T-helper 2 cell treated with Interferon-gamma antibody and Interleukin-4, amounts not matched to agents 5 μg/mL and 100 μg/mL, for 36 hours (primary cell): ENCODE results near the gene PLA2G4A.

ENCODE experiments used
- DNase-seq: peaks from one replicate; pipeline ENCODE4 v3.0.0; 2021; ENCODE audit warnings: low spot score
- H3K27ac Mint-ChIP-seq: one replicate; pipeline ENCODE4 v1.8.0; 2021; ENCODE audit warnings: mild to moderate bottlenecking, mixed read lengths
- H3K27me3 Mint-ChIP-seq: one replicate; pipeline ENCODE4 v1.8.0; 2021; ENCODE audit warnings: low read depth, mixed read lengths
- H3K36me3 Mint-ChIP-seq: one replicate; pipeline ENCODE4 v1.8.0; 2021; ENCODE audit warnings: low read depth, mixed read lengths
- H3K4me1 Mint-ChIP-seq: one replicate; pipeline ENCODE4 v1.8.0; 2021; ENCODE audit warnings: low read depth, mixed read lengths
- H3K4me3 Mint-ChIP-seq: one replicate; pipeline ENCODE4 v1.8.0; 2022; ENCODE audit warnings: mild to moderate bottlenecking, moderate library complexity, mixed read lengths
- H3K9me3 Mint-ChIP-seq: one replicate; pipeline ENCODE4 v1.8.0; 2021; ENCODE audit warnings: mixed read lengths

Gene PLA2G4A

DNA sequence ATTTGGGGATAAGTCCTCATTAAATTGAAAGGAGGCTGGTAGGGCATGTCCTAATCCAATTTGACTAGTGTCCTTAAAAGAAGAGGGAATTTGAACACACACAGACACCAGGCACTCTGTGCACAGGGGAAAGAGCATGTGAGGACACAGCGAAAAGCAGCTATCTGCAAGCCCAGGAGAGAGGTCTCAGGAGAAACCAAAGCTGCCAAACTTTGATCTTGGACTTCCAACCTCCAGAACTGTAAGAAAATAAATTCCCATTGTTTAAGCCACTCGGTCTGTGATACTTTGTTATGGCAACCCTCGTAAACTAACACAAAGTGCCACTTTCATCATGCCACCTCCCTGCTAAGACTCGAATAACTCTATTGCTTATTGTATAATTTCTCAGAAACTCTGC, 13.8 kb downstream of the PLA2G4A start:
- no peak for DNase-seq
- H3K4me1 Mint-ChIP-seq = peaks cover 17% of the 10 kb centered on the region
- H3K9me3 Mint-ChIP-seq = no peaks in the 10 kb centered on the region
- H3K27ac Mint-ChIP-seq = no peak overlapping the region
- H3K27me3 Mint-ChIP-seq = no peaks in the 10 kb centered on the region
- H3K36me3 Mint-ChIP-seq = no peaks in the 10 kb centered on the region
- H3K4me3 Mint-ChIP-seq = no peak overlapping the region

- H3K4me1 Mint-ChIP-seq = peaks cover 14% of the 10 kb centered on the region
- H3K27me3 Mint-ChIP-seq = no peaks in the 10 kb centered on the region
These were observed 14.5 kb downstream of the PLA2G4A start for GRCh38 chr1:186843226-186843625.

GRCh38 chr1:186843931-186844330, 15.2 kb downstream of the PLA2G4A start:
- peaks cover 12% of the 10 kb centered on the region for H3K4me1 Mint-ChIP-seq
- H3K27me3 Mint-ChIP-seq = no peaks in the 10 kb centered on the region
- no peak for DNase-seq
- no peaks in the 10 kb centered on the region for H3K36me3 Mint-ChIP-seq
- H3K27ac Mint-ChIP-seq = no peak overlapping the region
- H3K4me3 Mint-ChIP-seq = no peak overlapping the region
- H3K9me3 Mint-ChIP-seq = no peaks in the 10 kb centered on the region

More at GRCh38 chr1:186843226-186843625, 14.5 kb downstream of the PLA2G4A start:
- no peaks in the 10 kb centered on the region for H3K9me3 Mint-ChIP-seq
- H3K27ac Mint-ChIP-seq = no peak overlapping the region
- H3K36me3 Mint-ChIP-seq = no peaks in the 10 kb centered on the region
- DNase-seq = no peak
- H3K4me3 Mint-ChIP-seq = no peak overlapping the region

GRCh38 chr1:186845576-186846210, 16.9 kb downstream of the PLA2G4A start:
- H3K4me3 Mint-ChIP-seq = no peak overlapping the region

DNA sequence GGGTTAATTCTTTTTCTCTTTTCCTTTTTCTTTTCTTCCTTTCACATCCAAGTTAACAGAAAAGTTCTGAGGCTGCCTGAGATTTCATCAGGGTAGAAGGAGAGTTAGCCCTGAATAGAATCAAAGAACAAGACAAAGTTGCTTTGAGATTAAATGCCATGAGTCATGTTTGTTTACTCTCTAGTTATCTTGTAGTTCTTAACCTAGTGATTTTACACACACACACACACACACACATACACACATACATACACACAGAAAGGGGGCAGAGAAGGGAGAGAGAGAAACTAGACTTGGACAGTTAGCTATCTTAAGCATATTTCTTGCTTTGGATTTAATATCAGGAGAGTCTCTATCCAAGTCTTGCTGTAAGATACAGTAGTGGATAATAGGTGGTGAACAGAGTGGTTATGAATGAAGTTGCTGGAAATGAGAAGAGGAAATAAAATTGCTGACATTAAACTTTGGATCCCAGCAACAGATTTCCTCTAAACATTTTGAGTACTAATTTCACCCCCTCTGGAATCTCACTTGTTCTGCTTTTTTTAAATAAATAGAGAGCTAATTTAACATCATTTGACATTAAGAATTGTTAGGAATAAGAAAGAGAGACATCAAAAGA, 19.9 kb downstream of the PLA2G4A start:
- Mint-ChIP-seq H3K4me3 (no peak overlapping the region), H3K27ac (no peak overlapping the region), H3K4me1 (peaks cover 10% of the 10 kb centered on the region), H3K36me3 (no peaks in the 10 kb centered on the region), H3K27me3 (no peaks in the 10 kb centered on the region), H3K9me3 (no peaks in the 10 kb centered on the region)
- DNase-seq = no peak

More at GRCh38 chr1:186845576-186846210, 16.9 kb downstream of the PLA2G4A start:
- Mint-ChIP-seq H3K27me3 (no peaks in the 10 kb centered on the region), H3K27ac (no peak overlapping the region), H3K9me3 (no peaks in the 10 kb centered on the region), H3K36me3 (no peaks in the 10 kb centered on the region), H3K4me1 (peaks cover 10% of the 10 kb centered on the region)
- DNase-seq = no peak

DNA sequence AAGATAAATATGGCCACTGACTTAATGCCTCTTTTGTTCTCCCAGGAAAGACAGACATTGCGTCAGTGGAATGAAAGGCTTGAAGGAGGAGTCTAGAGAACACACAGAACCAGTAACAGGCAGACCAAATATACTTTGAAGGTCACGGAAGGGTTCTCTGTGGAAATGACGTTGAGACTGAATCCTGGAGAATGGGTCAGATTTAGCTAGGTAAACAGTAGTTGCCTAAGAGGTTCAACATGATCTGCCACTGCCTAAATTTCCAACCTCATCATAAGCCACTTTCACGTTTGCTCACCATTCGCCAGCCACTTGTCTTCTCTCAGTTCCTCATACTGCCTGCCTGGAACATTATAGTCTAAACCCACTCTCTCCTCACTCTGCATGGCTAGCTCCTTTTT, 20.5 kb downstream of the PLA2G4A start:
- no peak overlapping the region for H3K4me3 Mint-ChIP-seq
- H3K9me3 Mint-ChIP-seq = no peaks in the 10 kb centered on the region

DNA sequence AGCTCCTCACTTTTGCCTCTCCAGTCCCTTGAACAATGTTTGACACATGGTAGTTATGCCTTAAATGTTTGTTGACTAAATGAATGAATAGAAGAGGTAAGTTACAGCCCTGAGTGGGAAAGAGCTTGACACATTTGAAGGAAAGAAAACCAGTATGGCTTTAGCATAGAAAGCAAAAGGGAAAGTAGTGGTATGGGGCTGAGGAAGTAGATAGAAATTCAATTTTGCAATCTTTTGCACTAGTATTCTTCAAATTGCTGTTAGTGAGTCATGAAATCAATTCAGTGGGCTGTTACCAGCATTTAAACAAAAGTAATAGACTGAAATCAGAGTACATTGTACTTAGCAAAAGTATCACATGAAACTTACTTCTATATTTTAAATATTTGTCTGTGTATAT, 21.1 kb downstream of the PLA2G4A start:
- peaks cover 12% of the 10 kb centered on the region for H3K4me1 Mint-ChIP-seq
- H3K4me3 Mint-ChIP-seq = no peak overlapping the region
- H3K27ac Mint-ChIP-seq = no peak overlapping the region
- H3K27me3 Mint-ChIP-seq = peaks cover 3% of the 10 kb centered on the region
- no peak for DNase-seq
- H3K36me3 Mint-ChIP-seq = no peaks in the 10 kb centered on the region
- no peaks in the 10 kb centered on the region for H3K9me3 Mint-ChIP-seq

More for the DNA sequence above, 20.5 kb downstream of the PLA2G4A start:
- no peak overlapping the region for H3K27ac Mint-ChIP-seq
- no peak for DNase-seq
- no peaks in the 10 kb centered on the region for H3K36me3 Mint-ChIP-seq
- H3K4me1 Mint-ChIP-seq = peaks cover 12% of the 10 kb centered on the region
- H3K27me3 Mint-ChIP-seq = peaks cover 3% of the 10 kb centered on the region

- H3K9me3 Mint-ChIP-seq = peaks cover 8% of the 10 kb centered on the region
- H3K36me3 Mint-ChIP-seq = peaks cover 6% of the 10 kb centered on the region
- DNase-seq = no peak
- H3K27ac Mint-ChIP-seq = no peak overlapping the region
- H3K4me3 Mint-ChIP-seq = no peak overlapping the region
- H3K4me1 Mint-ChIP-seq = peaks cover 6% of the 10 kb centered on the region
- H3K27me3 Mint-ChIP-seq = peaks cover 3% of the 10 kb centered on the region
These were observed 25.4 kb downstream of the PLA2G4A start for GRCh38 chr1:186854102-186854501.

DNA sequence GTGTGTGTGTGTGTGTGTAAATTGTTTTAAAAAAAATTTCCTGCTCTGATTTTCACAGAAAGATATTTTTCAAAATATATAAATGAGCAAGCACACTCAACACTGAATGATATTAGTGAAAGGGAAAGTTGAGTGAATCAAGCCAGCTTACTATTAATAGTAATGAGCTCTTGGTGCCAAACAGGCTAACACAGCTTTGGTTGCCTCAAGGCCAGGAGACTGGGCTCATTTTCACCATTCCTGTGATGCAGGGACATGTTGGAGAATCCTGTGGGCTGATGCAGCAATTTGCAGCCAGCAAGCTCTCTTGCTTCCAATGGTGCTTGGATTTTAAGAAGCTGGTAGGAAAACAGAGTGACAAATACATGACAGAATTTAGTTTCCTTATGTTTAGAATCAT, 30.2 kb downstream of the PLA2G4A start:
- H3K36me3 Mint-ChIP-seq = peaks cover 8% of the 10 kb centered on the region
- peaks cover 1% of the 10 kb centered on the region for H3K4me1 Mint-ChIP-seq
- no peak for DNase-seq
- H3K9me3 Mint-ChIP-seq = peaks cover 8% of the 10 kb centered on the region
- no peak overlapping the region for H3K4me3 Mint-ChIP-seq
- H3K27me3 Mint-ChIP-seq = peaks cover 3% of the 10 kb centered on the region
- H3K27ac Mint-ChIP-seq = no peak overlapping the region

DNA sequence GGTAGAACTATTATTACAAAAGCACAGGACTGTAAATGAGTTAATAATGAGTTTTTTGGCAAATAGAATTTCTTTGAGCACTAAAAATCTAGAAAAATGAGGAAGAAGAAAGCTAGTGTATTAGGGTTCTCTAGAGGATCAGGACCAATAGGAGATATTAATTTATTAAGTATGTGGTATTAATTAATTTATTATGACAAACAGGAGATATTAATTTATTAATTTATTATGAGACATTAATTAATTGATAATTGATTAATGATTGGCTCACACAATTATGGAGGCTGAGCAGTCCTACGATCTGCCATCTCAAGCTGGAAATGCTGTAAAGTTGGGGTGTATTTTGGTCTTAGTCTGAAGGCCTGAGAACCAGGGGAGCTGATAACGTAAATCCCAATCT, 31.2 kb downstream of the PLA2G4A start:
- Mint-ChIP-seq H3K36me3 (peaks cover 8% of the 10 kb centered on the region), H3K27ac (no peak overlapping the region), H3K9me3 (peaks cover 8% of the 10 kb centered on the region), H3K4me3 (no peak overlapping the region), H3K27me3 (no peaks in the 10 kb centered on the region), H3K4me1 (peaks cover under 1% of the 10 kb centered on the region)
- DNase-seq = no peak

GRCh38 chr1:186864296-186864695, 35.5 kb downstream of the PLA2G4A start:
- H3K27ac Mint-ChIP-seq = no peak overlapping the region
- H3K9me3 Mint-ChIP-seq = peaks cover 6% of the 10 kb centered on the region
- no peak for DNase-seq
- no peak overlapping the region for H3K4me3 Mint-ChIP-seq
- H3K27me3 Mint-ChIP-seq = no peaks in the 10 kb centered on the region
- H3K36me3 Mint-ChIP-seq = peaks cover 3% of the 10 kb centered on the region
- H3K4me1 Mint-ChIP-seq = peaks cover 9% of the 10 kb centered on the region

GRCh38 chr1:186865253-186865652, 36.5 kb downstream of the PLA2G4A start:
- Mint-ChIP-seq H3K36me3 (peaks cover 6% of the 10 kb centered on the region), H3K27ac (peak overlapping the region; percentile 79), H3K4me1 (peaks cover 10% of the 10 kb centered on the region), H3K27me3 (no peaks in the 10 kb centered on the region), H3K9me3 (peaks cover 6% of the 10 kb centered on the region), H3K4me3 (peak overlapping the region; percentile 40)
- DNase-seq = no peak

DNA sequence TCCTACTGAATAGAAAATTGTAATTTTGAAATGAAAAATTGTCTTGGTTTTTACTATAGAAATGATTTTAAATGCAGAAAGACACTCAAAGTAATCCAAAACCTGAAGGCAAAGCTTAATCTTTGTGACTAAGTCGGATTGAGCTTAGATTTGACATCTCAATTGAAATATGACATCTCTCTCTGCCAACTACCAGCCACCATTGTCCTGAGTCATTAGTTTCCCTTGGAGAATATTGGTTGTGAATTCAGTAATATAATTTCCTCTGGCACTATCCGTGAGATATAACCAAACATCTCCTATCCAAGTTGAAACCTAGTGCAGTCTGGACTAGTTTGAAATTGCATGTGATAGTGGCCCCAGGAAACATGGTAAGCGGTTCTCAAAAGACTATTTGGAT, 37.1 kb downstream of the PLA2G4A start:
- Mint-ChIP-seq H3K4me1 (peaks cover 16% of the 10 kb centered on the region), H3K27me3 (no peaks in the 10 kb centered on the region), H3K36me3 (peaks cover 6% of the 10 kb centered on the region), H3K9me3 (peaks cover 6% of the 10 kb centered on the region), H3K4me3 (no peak overlapping the region), H3K27ac (no peak overlapping the region)
- DNase-seq = no peak

DNA sequence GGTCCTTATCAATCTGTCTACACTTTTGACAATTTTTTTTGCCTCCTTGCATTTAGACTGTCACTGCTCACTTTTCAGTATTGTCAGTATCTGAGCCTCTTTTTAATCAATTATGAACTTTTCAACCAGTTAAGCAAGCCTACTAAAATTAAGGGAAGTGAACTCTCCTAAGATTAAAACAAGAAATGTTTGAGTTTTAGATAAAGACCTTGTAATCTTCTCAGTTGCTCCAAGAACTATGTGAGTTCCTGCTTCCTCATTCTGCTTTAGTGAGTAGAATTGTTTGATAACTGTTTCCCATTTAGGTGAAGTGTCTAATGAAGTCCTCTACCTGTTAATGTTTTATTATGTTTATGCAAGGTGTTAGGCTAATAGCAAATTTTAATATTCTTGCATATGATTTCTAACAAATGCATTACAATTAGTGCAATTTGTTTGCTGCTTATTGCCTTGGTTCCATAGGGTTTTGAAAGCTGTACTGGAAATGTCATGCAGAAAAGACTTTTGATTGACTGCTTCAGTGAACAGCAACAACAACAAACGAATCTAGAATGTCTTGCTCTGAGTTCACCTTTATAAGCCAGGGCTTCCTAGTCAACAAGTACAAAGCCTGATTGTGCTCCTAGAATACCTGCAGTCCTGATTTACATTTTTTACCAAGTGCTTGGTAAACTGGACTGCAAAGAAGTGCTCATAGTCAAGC, 40.9 kb downstream of the PLA2G4A start:
- DNase-seq = no peak
- Mint-ChIP-seq H3K36me3 (peaks cover 5% of the 10 kb centered on the region), H3K4me1 (peaks cover 17% of the 10 kb centered on the region), H3K9me3 (peaks cover 6% of the 10 kb centered on the region), H3K27me3 (no peaks in the 10 kb centered on the region), H3K27ac (no peak overlapping the region), H3K4me3 (no peak overlapping the region)
